Activated T-cell treated with anti-CD3 and anti-CD28 coated beads, Interleukin-2, amount 50 U/mL, for 1 hour (primary cell): ENCODE measurements around the gene ARL6.
A peak's percentile ranks its signal among the peaks of the same experiment; 100 is the strongest.

Experiments
- DNase-seq: peaks from one replicate; pipeline ENCODE4 v3.0.0-alpha.2; 2020

ARL6 gene, protein sequence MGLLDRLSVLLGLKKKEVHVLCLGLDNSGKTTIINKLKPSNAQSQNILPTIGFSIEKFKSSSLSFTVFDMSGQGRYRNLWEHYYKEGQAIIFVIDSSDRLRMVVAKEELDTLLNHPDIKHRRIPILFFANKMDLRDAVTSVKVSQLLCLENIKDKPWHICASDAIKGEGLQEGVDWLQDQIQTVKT

GRCh38 chr3:97764407-97765238 is at the start of gene ARL6:
ARL6 (plus strand) TSS chr3:97764758; CDS start chr3:97768108, 3,350 bp downstream.
- DNase-seq = peak; percentile 73

GRCh38 chr3:97719156-97719821 is 45.3 kb upstream of the ARL6 start:
- peak; percentile 54 for DNase-seq

- DNase-seq = no peak
Measured at GRCh38 chr3:97720417-97720816, 44.1 kb upstream of the ARL6 start.

GRCh38 chr3:97721446-97721845 is 43.1 kb upstream of the ARL6 start:
- DNase-seq = no peak

- DNase-seq = no peak
Measured at GRCh38 chr3:97736928-97737327, 27.6 kb upstream of the ARL6 start.

GRCh38 chr3:97738761-97739160 is 25.8 kb upstream of the ARL6 start:
- DNase-seq = no peak

DNA sequence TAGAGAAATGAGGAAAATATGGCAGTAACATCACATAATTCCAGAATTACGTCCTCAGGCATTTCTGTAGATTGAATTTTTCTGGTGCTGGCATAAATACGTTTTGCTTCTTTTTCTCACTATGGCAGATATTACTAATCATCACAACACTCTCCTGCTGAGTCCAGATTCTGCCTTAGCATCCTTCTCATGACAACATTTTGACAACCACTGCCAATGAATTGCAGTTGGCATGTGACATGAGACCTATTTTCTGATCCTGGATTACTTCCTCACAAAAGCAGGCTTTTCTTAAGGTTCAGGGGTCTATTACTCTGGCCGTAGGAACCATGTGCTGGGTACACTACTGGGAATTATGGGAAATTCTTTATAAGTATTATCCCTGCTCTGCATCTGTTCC is 22.5 kb upstream of the ARL6 start:
- no peak for DNase-seq

- no peak for DNase-seq
Measured at GRCh38 chr3:97744289-97744688, 20.3 kb upstream of the ARL6 start.

DNA sequence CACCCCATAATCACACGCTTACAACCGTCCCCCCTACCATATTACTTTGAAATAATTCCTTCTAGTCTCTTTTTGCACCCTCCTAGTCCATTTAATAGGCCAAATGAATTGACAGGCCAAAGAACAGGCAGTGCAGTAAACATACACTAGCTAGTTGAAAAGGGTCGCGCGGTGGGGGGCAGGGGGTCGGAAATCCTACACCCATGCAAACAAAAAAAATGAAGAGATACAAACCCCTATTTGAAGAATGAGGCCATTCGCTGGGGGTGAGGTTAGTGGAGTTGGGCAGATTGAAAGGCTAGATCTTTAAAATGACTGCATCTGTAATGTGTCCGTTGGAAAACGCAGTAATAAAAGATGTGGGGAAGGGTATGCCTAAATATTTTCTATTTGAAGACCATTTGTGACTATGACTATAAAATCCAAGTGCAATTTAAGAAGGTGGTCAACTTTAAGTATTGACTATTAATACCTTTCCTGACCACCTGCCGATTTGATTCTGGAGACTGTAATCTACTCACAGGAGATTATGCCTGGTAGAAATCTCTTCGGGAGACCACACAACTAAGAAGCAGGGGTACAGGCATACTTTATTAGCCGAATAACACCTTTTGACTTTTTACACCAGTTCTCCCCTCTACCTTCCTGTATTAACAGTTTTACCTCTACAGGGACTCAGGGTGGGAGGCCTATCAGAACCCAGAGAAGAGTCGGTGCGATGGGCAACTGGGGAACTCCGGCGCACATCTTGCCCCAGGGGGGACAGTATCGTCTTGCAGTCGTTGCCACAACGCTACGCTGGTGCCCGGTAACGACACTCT is 762 bp upstream of the ARL6 start:
- no peak for DNase-seq

- no peak for DNase-seq
Measured at GRCh38 chr3:97765336-97765735, 778 bp downstream of the ARL6 start.

GRCh38 chr3:97772926-97773325 is 8.4 kb downstream of the ARL6 start:
- DNase-seq = no peak

- DNase-seq = no peak
Measured at GRCh38 chr3:97778152-97778551, 13.6 kb downstream of the ARL6 start.

- no peak for DNase-seq
Measured at GRCh38 chr3:97793420-97794019, 29.0 kb downstream of the ARL6 start.

GRCh38 chr3:97795951-97796350 is 31.4 kb downstream of the ARL6 start:
- no peak for DNase-seq

DNA sequence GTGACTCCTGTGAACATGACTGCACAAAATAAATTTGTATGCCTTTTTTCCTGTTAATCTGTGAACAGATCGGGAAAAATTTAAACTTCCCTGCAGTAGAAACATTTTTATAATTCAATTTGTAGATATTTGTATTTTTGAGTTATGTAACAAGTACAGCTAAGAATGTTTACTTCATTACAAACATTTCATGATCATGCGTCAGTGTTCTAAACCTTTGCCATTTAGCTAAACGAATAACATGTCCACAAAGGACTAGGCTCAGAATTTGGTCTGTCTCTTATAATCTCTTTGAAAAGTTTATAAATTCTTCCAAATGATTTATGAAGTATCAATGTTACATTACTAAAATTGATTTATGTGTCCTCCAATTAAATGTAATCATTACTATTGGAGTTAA is 39.9 kb downstream of the ARL6 start:
- DNase-seq = no peak

DNA sequence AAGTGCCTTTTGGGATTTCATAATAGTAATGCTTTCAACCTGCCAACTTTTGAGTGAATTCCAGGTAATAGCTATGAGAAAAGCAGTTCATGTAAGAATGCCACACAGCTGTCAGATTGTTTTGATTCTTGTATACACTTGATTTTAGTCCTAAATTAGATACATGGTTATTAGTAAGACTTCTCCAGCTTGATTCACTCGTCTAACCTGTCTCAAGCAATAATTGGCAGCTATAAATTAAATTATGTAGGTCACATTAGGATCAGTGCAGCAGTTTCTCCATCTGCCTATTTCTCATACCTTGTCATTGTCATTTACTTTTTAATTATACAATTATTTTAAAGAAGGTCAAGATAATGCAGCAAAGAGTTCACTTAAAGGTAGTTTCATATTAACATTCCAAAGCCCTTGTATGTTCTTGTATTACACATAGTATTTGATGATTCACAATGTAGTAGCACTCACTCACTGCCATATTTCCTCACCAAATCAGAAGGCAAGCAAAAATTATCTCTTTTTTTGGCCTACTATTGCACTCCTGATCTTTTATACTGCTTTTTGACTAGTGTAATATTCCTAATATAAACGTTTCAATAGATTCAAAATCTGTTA is 46.3 kb downstream of the ARL6 start:
- no peak for DNase-seq

- DNase-seq = no peak
Measured at GRCh38 chr3:97815149-97815917, 50.8 kb downstream of the ARL6 start.

- DNase-seq = no peak
Measured at GRCh38 chr3:97816811-97817210, 52.3 kb downstream of the ARL6 start.

DNA sequence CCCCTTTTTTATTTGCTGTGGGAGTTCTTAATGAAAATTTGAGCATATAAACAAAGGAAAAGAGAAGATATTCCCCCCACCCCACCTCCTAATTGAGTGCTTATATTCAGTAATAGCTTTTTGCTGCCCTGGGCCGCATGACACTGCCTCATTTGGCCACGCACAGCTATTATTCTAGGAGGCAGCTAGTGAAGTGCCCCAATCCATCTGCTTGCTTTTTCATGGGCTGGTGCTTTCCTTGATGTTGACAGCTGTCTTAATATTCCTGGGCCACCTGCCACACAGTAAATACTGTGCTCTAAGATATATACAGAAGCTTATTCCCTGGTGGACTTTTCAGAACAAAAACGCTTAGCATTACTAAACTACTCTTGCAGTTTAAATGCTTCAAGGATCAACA is 53.4 kb downstream of the ARL6 start:
- no peak for DNase-seq

- no peak for DNase-seq
Measured at GRCh38 chr3:97820780-97821179, 56.2 kb downstream of the ARL6 start.

DNA sequence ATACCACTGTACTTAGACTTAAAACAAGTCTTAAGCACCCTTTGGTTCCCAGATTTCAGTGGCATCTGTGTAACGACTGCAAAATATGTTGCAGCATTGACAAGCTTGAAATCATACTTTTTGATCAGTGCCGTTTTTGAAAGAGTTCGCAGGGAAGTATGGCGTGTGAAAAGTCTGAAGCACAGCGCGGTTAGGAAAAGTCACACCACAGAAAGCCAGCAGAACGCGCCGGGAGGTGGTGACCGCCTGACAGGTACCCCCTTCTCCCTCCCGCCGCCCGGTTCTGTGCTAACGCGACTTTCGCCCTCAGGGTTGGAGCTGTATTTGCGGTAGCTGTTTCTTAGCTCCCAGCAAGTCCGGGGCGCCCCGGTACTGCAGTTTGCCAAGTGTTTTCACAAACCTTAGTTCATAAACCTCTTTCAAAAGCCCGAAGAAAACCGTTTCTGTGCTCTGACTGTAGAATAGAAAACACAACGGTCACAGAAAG is 56.8 kb downstream of the ARL6 start:
- DNase-seq = no peak
